Right lung (tissue), 5 donors: ENCODE data around the gene CPED1. TPM values are rescaled to one million over a fixed set of nuclear protein-coding genes. Genes with fewer than 3 reads are reported as not detected.
A peak's percentile ranks its signal among the peaks of the same experiment; 100 is the strongest.
"Not testable (repeated sequence)": the region's sequence is repeated elsewhere in the genome, so short reads cannot be mapped to it uniquely, and the experiment has no call there.

ENCODE experiments used
- DNase-seq, 2 donors: peaks; one replicate each; pipeline ENCODE4 v3.0.0-alpha.2; 2013
- polyA plus RNA-seq, 5 donors: library from polyadenylated mRNA; unstranded; fragments of 120-200 nt; gene quantifications; one replicate each; pipeline versions ENCODE4 v1.2.1 to v1.2.3, GENCODE V29; 2013; ENCODE audit warnings: inconsistent platforms in 1 of 5, low replicate concordance in 1 of 5; ENCODE audit not compliant: insufficient read length in 5 of 5, insufficient read depth in 1 of 5

CPED1 gene
- polyA plus RNA-seq, 5 donors, result 11.1 to 34.2 (median 25.8) TPM

DNA sequence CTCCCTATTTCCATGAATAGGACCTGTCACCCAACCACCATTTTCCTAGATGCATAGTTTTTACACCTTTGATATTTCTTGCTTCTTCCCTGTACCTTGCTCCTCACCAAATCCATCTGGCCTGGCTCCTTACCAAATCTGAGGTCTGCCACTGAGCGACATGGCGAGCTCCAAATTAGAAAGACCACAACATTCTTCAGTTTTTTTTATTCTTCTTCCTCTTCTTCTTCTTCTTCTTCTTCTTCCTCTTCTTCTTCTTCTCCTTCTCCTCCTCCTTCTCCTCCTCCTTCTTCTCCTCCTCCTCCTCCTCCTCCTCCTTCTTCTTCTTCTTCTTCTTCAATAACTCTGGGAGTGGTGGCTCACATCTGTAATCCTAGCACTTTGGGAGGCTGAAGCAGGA is 7.1 kb downstream of the CPED1 start:
- no peak for DNase-seq

DNA sequence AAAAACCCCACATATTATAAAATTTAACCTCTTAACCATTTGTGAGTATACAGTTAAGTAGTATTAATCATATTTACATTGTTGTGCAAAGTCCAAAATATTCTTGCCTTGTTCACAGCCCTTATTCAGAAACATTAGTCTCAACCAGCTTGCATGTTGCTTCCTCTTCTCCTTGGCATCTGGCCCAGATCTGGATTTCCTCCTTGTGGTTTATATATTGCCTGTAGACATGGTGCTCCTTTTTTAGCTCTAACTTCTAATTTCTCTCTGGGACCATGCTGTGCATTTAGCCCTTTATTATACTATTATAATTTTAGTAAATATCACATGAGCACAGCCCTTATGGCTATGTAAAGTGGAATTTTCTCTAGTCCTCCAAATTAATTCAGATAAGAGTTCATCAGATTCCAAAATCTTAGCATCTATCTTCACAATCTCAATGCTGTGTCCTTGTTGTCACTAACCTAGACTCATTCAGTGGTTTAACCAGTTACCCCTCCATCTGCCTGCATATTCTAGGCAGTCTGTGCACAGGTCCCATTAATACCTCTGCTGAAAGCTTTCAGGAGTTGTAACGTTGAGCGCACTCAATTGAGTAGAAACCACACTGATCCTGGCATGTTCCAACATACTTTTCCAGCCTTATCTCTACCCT is 7.9 kb downstream of the CPED1 start:
- DNase-seq, result peak in 1 of 2 donors; percentile 75

DNA sequence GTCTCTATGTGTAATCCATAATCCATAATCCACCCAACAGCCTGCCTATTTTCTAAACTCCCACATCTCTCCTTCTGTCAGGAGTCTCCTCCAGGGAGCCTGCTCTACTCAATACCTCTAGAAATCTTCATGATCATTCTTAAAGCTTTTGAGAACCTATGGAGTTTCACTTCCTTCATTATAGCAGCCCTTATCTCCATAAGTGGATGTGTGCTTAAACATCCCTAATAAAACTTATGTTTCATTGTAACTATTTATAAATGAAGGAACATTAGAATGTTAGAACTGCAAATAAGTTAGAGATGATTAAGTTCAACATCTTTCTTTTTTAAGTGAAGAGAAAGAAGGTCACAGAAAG is 8.5 kb downstream of the CPED1 start:
- DNase-seq, result no peak

DNA sequence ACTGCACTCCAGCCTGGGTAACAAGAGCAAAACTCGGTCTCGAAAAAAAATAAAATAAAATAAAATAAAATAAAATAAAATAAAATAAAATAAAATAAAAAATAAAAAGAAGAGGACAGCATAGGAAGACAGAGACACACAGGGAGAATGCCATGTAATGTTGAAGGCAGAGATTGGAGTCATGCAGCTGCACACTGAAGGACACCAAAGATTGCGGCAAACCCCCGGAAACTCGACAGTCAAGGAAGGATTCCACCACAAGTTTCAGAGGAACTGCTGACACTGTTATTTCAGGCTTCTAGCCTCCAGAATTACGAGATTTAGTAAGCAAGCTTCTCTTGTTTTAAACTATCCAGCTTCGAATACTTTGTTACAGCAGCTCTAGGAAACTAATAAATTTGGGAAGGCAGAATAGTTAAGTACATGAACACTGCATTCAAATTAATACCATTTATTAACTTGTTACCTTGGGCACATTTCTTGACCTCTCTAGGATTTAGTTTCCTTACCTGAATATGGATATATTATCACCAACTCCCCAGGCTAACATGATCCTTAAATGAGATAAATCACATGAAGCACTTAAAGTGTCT is 9.5 kb downstream of the CPED1 start:
- DNase-seq, result no peak

DNA sequence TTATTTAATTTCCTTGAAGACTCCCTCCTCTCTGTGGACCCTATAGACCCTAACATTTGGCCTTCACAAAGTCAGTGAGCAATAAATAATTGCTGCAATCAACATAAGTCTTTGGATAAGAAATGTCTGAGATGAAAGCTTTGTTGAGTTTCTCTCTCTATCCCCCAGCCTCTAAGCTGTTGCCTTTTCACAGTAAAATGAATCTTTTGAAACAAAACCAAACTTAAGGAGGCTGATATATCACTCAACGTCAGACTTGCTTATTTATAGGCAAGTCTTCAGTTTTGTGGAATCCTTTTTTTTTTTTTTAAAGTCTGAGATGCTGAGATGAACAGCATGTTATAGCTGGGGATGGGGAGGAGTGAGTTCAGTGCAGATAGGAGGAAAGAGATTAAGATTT is 10.0 kb downstream of the CPED1 start:
- DNase-seq, result no peak

DNA sequence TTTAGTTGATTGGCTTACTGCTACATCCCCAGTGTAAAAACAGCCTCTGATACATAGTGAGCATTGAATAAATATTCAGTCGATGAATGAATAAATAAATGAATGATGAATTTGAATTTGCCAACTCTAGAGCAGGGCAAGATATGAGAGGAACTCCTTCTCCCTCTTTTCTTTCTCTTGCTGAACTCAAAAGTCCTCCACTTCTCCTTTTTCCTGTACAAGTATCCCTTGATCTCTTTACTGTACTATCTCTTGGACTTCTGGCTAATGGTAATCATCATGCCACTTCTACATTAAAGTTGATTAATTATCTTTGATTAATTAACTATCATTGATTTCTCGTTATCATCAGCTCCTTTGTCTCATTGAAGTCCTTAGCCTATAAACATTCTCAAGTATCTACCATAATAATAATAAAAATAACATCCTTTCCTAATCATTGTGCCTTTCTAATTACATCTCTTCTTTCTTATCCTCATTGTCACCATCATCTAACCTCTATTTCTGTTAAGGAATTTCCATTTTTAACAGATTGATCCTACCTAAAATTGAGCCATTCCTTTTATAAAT is 10.6 kb downstream of the CPED1 start:
- no peak for DNase-seq

DNA sequence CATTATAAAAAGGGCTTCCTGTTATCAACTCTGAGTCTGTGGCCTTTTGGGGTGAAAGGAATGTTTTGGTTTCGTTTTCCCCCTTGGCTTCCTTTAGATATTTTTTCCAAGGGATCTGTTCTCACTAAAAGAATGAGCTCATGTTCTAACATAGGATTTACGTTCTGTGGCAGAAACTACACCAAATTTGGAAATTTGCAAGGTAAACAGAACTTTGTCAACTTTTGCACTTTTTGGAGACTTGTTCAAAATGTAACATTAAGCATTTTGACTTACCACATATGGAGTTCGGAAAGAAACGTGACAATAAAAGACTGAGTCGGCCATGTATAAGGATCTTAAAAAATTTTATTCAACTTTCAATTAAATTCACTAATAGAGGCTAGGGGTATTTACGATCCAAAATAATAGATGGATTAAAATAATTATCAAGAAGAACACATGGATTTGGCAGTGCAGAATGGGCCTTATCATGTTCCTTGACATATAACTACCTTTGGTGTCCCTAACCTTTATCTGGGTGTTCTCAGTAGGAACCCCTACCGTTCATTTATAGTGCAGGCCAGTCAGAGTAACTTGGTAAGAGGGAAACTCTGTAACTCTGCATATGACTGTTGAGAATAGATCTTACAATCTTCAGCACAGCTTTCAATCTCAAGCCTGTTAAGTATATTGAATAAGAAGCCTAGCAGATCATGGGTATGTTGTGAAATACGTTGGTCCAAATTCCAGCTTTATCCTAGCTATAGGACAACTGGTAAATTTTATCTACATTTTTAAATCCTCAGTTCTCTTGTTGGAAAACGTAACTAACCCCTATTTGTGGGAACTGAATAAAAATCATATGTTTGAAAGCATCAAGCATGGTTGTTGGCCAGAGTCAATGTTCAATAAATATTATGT is 11.8 kb downstream of the CPED1 start:
- DNase-seq, result no peak

DNA sequence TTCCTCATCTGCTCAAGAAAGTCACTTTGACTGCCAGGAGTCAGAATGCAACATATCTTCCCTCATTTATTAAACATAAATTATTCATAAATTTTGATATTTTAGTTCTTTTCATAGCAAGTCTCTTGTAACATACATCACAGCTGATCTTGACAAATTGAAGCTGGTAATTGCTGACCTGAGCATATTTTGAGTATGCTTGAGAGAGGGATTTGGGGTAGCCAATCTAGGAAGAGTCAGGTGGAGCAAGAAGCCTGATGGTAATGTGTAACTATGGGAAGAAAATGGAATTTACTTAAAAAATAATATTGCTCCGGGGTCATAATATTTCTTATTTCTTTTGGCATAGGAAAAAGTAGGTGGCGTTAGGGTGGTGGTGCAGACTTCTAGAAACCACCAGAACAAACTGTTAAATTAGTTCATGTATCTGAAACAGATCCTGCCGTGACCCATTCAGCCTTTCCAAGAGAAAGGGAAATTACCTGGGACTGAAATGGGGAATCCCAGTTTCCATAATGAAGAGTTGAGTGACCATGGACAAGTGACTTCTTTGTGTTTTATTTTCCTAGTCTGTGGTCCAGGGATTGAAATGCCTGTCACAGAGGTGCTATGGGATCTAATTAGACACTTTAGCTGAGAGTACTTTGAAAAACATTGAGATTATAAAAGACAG is 12.9 kb downstream of the CPED1 start:
- no peak for DNase-seq

DNA sequence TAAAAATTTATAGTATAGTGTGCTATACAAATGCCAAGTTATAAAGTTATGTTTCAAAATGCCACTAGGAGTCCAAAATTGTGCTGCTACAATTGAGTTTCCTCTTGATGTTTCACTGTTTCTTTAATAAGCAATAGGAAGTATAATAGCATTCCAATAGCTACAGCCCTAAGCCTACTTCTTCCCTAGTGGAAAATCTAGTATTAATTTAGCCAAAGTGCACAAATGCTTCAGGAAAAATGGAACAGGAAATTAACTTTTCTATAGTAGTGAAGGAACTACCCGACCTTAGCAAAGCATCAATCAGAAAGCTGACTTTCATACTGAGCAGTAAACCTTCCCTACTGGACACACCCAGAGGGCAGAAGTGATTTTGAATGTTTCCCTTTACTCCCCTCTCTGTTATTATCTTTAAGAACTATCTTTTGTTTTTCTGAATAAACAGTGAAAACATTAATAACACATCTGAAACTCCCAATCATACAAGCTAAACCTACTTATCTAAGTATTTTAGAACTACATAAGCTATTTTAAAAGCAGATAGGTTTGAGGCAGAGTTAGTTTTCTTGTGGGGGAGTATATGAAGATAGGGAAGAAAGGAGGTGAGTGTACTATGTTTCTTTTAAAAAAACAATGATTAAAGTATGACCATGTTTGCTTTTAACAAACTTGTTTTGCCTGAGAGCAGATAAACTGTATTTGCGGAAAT is 13.7 kb downstream of the CPED1 start:
- DNase-seq, result no peak

DNA sequence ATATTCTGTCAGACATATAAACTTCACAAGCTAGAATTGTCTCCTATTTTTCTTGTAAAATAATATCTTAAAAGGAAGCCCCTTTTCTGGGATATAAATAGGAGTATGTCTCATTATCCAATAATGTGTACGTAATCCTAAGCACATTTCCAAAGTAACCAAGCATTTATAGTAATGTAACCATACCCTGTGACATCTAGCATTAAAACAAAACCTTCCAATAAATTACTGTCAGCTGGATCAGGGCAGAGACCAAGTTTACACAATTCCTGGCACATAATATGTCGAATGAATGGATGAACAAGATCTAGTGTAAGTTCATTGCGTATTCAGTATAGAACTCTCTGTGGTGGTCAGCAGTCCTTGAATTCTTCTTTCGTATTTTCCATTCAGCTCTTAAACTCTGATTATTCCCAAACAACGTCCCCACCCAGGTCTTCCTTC is 14.3 kb downstream of the CPED1 start:
- no peak for DNase-seq

DNA sequence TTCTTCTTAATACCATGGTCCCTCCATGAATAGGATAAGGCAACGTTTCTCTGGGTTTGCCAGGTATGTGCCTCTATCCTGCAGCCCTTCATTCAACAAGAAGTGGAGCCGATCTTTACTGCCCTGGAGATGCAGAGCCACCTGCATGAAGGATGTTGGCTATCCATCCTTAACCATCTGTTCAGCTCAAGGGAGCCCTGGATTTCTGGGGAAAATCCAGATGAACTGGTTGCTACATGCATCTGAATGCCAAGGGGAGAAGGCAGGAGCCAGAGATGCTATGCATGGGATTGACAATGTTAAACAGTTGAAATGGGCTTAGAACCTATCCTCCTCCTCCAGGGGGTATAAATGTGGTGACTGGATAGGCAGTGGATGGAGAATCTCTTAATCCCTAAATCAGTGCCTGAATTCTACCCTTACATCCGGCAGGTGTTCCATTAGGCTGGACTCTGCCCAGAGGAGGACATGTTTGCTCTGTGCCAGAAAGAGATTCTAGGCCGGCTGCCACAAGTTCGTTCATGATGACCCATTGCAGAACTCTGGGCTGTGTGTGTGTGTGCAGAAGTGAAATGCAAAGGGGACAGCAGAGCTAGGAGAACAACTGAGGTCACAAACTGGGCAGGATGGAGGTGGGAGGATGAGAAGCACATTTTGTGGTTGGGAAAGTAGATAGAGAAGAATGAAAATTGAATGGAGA is 15.6 kb downstream of the CPED1 start:
- no peak for DNase-seq

DNA sequence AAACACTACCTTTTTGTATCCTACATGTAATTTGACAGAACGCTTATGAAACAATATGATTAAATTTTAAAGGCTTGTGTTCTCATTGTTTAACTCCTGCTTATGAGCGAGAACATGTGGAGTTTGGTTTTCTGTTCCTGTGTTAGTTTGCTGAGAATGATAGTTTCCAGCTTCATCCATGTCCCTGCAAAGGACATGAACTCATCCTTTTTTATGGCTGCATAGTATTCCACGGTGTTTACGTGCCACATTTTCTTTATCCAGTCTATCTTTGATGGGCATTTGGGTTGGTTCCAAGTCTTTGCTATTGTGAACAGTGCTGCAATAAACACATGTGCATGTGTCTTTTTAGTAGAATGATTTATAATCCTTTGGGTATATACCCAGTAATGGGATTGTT is 16.5 kb downstream of the CPED1 start:
- DNase-seq, result not testable (repeated sequence)

DNA sequence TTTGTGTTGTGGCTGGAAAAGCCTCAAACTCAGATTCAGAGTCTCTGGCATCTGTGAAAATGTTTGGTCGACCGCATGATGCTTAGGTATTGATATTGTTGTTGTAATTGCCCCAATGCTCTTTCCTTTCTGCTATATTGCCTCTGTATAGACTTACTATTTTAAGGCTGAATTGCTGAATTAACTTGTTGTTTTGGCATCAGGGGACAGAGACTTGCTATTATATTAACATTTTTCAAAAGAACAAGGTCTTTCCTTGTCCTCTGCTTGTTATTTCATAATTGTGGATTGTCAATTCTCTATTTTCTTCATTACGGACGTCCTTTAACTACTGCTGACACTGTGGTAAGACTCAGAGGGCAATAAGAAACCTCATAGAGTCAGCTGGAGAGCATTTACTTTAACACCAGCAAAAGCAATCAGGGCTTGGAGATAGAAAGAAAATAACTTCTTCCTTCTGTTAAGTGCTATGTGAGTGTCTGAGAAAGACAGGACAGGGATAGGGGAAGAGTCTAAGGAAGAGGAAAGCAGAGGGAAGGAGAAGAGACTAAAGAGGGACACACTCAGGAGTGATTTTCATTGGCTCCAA is 17.6 kb downstream of the CPED1 start:
- no peak for DNase-seq

DNA sequence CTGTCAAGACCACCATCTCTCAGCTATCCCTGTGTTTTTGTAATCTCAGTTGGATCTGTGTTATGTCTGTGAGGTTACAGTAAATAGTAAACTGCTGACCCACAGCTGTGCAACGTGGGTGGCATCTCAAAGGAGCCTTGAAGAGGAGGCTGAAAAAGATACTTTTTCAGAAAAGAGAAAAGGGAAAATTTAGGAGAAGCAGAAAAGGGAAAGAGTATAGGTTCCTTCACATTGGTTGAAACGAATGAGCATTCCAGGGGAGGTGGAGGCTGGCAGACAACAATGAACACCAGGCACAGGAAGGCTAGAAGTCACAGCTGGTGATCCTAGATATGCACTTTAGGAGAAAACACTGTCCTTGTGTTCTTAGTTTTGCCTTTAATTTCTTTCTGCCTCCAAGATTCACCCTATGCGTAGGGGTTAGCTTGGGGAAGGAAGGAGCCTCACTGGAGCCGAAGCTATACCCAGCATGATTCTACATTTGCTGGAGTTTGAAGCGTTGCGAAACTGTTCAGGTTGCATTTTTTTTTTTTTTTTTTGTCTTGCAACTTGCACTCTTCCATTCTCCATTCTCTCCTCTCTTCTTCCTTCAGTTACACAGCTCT is 18.3 kb downstream of the CPED1 start:
- no peak for DNase-seq

DNA sequence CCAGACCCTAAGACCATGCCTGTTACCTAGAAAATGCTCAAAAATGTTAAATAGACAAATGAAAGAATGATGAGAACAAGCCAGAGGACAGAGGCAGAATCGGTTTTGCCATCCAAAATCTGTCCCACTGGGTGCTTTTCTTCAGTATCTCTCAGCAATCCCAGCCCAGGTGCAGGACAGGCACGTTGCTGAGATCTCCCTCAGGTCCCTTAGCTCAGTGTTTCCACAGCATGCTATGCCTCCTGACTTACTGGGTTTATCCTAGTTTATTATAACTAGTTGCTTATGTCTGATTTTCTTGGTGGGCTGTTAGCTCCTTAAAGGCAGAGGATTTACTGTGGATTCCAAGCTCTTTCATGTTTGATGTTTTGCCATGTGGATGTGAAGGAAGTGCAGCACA is 20.3 kb downstream of the CPED1 start:
- no peak for DNase-seq

DNA sequence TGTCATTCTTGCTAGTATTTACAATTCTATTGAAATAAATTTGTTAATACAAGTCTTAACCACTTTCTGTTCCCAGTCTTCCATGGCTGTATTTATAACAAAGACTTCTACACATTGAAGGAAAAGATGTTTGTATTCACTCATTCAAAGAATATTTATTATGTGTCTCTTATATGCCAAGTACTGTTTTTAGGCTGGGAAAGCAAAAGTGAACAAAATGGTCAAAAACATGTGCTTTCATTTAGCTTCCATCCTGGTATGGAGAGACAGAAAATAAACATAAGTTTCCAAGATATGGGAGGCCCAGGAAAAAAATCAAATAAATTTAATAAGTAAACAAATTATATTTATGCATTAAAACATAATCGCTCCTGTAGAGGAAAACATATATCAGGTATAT is 22.9 kb downstream of the CPED1 start:
- no peak for DNase-seq

DNA sequence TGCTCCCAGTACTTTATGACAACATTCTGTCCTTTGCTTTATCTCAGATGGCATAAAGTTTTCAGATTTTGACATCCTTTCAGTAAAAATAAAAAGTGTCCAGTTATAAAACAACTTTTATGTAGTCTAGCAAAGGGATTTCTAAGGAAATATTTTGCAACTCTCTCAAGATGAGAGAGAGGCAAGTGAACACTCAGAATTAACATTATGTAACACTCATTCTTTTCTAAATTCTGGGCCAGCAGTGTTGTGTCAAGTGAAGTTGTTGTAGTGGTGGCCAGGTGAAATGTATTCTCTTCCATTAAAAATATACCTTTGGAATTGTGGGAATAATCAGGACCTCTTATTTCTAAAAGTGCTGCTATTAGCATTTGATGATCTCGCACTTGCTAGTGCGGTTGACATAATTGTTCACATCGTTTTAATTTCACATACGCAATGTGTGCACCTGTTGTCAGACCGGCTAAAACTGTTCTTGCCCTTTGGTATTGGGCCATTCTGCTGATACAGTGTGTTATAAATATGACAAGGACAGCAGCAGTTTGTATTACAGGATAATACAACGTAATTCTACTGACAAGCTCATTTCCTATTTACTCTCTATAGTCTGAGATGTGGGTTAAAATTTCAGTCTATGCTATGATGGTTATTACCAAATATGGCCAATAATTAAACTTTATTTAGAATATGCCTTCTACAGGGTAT is 23.8 kb downstream of the CPED1 start:
- DNase-seq, result no peak

DNA sequence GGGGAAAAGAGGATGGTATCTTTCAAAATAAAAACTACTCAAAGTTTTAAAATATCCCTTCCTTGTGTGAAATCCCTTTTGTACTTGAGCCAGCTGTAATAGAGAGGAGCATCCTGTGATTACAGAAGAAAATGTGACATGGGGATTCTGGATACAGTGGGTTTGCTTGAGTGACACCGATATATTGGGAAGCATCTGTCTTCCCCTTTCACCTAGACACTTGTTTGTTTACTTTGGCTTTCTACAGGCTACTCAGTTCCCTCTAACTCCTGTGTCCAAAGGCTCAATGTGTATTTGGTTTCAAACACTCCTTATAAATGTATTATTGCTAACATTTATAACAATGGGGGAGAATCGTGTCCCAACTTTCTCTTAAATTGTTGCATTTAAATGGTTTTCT is 24.4 kb downstream of the CPED1 start:
- no peak for DNase-seq

DNA sequence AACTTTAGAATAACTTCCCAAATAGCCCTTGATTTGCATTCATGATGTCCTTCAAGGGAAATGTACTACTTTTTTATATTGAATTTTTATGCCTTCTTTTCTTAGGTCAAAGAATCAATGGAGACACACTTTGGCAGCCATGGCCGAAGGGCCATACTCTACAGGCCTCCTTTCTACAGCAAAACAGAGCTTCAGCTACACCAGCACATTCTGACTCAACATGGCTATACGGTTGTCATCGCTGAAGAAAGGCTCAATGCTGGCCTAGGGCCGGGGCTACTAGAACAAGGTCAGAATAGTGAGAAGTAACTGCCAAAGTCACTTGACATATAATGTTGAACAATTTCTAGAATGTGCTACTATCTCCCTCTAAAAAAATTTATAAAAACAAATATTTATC is 27.0 kb downstream of the CPED1 start:
- DNase-seq, result no peak
